Measurements from ENCODE around the gene FUS. TPM values are rescaled to one million over a fixed set of nuclear protein-coding genes. Genes with fewer than 3 reads are reported as not detected.
"Not testable (repeated sequence)": the region's sequence is repeated elsewhere in the genome, so short reads cannot be mapped to it uniquely, and the experiment has no call there.

FUS gene
- total RNA-seq, 1 donor from 2014 or later: 752 TPM

DNA sequence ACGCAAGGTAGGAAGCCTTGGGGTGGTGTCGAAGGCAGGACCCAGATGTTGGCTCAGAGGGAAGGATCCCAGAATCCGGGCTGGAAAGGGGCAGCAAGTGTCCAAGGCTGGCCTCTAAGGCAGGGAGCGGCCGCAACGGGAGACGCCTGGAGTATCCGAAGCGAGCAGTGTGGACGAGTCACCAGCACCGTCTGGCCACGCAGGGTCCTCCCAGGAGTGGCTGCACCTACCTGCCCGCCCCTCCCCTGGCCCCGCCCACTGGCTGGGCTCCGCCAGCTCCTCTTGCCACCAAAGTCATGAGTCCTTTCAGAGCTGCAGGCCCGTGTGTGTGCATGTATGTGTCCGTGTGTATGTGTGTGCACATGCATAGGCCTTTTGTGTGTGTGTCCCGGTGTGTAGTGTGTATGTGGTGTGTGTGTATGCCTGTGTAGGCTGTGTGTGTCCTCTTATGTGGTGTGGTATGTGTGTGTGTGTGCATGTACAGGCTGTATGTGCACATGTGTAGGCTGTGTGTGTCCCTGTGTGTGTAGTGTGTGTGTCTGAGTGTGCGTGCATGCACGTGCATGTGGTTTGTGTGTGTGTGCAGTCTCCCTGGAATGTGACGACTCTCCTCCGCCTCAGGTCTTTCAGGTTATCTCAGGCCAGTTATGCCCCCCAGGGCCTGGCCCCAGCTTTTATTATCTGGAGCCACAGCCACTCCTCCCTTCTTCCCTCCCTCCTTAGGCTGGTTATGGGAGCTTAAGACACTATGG, 44.2 kb upstream of the FUS start, which contains the start of gene PRSS8:
Gene PRSS8, minus strand, starts transcription at position 193 of the 752 bp plus-strand sequence. CDS start 229 bp downstream, outside the sequence.
- ChIA-PET POLR2A (interaction anchor here (0.5 to 1.4 kb wide), 4 partner anchors 18 to 180 kb away, joined by 3 to 7 read pairs (median 4); partner anchors contain the start of genes FUS, KAT8, ZNF646 and ZNF668), CTCF (interaction anchor here (1.2 kb wide), 1 partner anchor 16 kb away, joined by 3 read pairs; no protein-coding TSS in a partner anchor)
- ATAC-seq (ENCODE audit: low read depth): no peak
- peaks cover 27% of the 10 kb centered on the region for H3K36me3 Mint-ChIP-seq (ENCODE audit: low read depth)
- H3K9me3 Mint-ChIP-seq: no peaks in the 10 kb centered on the region
- no peaks in the 10 kb centered on the region for H3K27me3 Mint-ChIP-seq
- DNase-seq: no peak
- H3K4me1 Mint-ChIP-seq: no peaks in the 10 kb centered on the region
- TF ChIP-seq, protein P1, sequence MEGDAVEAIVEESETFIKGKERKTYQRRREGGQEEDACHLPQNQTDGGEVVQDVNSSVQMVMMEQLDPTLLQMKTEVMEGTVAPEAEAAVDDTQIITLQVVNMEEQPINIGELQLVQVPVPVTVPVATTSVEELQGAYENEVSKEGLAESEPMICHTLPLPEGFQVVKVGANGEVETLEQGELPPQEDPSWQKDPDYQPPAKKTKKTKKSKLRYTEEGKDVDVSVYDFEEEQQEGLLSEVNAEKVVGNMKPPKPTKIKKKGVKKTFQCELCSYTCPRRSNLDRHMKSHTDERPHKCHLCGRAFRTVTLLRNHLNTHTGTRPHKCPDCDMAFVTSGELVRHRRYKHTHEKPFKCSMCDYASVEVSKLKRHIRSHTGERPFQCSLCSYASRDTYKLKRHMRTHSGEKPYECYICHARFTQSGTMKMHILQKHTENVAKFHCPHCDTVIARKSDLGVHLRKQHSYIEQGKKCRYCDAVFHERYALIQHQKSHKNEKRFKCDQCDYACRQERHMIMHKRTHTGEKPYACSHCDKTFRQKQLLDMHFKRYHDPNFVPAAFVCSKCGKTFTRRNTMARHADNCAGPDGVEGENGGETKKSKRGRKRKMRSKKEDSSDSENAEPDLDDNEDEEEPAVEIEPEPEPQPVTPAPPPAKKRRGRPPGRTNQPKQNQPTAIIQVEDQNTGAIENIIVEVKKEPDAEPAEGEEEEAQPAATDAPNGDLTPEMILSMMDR (IDR thresholded peaks at IDR 0.05): no peak
- no peak within 1 kb of the TSS for H3K27ac Mint-ChIP-seq
- intact Hi-C loops (cut with micrococcal nuclease): no loop called here
- H3K4me3 Mint-ChIP-seq: no peak within 1 kb of the TSS

DNA sequence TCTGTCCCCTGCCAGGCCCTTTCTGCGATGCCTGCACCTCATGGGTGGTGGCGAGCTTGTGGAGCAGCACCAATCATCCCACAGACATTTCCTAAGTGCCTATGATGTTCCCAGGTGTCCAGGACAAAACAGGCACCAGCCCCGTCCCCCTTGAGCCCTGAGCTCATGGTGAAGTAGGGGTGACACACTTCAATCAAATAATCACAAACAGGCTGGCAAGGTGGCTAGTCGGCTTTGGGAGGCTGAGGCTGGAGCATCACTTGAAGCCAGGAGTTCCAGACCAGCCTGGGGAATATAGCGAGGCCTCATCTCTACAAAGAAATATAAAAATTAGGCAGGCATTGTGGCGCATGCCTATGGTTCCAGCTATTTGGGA, 43.7 kb upstream of the FUS start:
- ATAC-seq (ENCODE audit: low read depth) (no peak), DNase-seq (no peak)
- no peak overlapping the region for H3K4me3 Mint-ChIP-seq
- no peak overlapping the region for H3K27ac Mint-ChIP-seq
- no peaks in the 10 kb centered on the region for H3K27me3 Mint-ChIP-seq
- no peaks in the 10 kb centered on the region for H3K9me3 Mint-ChIP-seq
- TF ChIP-seq, protein P1 (IDR thresholded peaks at IDR 0.05): no peak
- ChIA-PET CTCF (no interaction called here), POLR2A (interaction anchor here (0.5 to 1.4 kb wide), 3 partner anchors 19 to 181 kb away, joined by 3 to 7 read pairs (median 6); partner anchors contain the start of genes FUS and KAT8)
- H3K36me3 Mint-ChIP-seq (ENCODE audit: low read depth): peaks cover 22% of the 10 kb centered on the region
- no peaks in the 10 kb centered on the region for H3K4me1 Mint-ChIP-seq
- intact Hi-C loops (cut with micrococcal nuclease): no loop called here

DNA sequence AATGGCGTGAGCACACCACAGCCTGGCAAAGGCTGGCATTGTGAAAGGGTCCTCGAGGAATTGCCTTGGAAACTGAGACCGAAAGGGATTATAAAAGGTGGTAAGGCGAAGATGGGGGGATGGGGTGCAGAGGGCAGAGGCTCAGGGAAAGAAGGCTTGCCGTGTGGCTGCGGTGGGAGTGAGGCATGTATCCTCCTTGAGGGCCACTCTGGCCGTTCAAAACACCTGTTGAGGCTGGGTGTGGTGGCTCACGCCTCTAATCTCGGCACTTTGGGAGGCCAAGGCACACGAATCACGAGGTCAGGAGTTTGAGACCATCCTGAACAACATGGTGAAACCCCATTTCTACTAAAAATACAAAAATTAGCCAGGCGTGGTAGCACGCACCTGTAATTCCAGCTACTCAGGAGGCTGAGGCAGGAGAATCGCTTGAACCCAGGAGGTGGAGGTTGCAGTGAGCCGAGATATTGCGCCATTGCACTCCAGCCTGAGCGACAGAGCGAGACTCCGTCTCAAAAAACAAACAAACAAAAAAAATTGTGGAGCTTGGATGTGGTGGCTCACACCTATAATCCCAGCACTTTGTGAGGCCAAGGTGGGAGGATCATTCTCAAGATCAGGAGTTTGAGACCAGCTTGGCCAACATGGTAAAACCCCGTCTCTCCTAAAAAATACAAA, 43.0 kb upstream of the FUS start:
- POLR2A ChIA-PET: interaction anchor here (0.9 to 1.4 kb wide), 3 partner anchors 16 to 43 kb away, joined by 3 to 6 read pairs (median 4); partner anchors contain the start of genes FUS and KAT8
- ATAC-seq (ENCODE audit: low read depth); DNase-seq; H3K4me1 Mint-ChIP-seq; H3K4me3 Mint-ChIP-seq; CTCF ChIA-PET; H3K9me3 Mint-ChIP-seq; H3K27me3 Mint-ChIP-seq; H3K27ac Mint-ChIP-seq; intact Hi-C loops (cut with micrococcal nuclease): not testable (repeated sequence)
- peaks cover 16% of the 10 kb centered on the region for H3K36me3 Mint-ChIP-seq (ENCODE audit: low read depth)

DNA sequence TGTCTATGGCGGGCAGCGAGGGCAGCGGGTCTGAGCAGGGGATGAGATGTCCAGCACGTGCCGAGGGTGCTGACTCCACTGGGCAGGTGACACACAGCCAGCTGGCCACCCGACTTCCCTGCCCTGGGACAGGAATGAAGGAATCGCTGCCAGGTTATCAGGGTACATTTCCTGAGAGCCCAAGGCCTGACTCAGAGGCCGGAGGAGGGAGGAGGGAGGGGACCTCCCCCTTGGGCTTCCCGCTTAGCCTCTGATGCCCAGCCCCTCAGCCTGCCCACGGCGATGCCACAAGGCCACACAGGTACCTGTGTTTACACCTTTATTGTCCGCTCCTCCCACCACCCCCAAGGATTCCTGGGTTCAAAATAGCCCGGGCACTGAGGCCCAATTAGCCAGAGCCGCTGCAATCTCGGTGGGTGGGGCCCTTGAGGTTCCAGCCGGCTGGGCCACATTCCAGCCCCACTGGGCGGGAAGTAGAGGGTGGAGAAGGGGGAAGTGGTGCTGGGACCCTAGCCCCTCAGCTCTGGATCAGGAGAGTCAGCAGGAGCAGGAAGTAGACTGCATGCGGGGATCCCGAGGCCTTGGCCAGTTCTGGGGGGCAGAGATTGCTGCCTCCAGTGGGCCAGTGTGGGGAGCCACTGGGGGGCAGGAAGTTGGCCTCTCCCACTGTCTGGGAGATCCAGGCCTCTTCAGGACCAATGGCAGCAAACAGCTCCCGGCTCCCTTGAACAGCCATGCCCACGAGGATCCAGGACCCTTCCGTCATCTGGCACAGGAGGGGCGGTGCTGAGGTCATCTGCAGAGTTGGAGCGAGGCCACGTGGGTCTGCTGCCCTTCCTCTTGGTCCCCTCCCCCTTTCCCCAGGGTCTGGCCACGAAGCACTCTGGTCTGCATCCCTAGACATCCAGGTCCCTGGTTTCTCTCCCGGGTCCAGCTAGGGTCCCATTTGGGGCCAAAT, 41.0 kb upstream of the FUS start:
- Mint-ChIP-seq H3K36me3 (ENCODE audit: low read depth) (no peaks in the 10 kb centered on the region), H3K4me1 (peaks cover 12% of the 10 kb centered on the region), H3K27me3 (no peaks in the 10 kb centered on the region), H3K9me3 (no peaks in the 10 kb centered on the region), H3K27ac (no peak overlapping the region), H3K4me3 (no peak overlapping the region)
- ATAC-seq (ENCODE audit: low read depth) (no peak), DNase-seq (no peak)
- ChIA-PET CTCF (no interaction called here), POLR2A (interaction anchor here (0.7 to 4.3 kb wide), 3 partner anchors 20 to 189 kb away, joined by 3 to 98 read pairs (median 10); partner anchors contain the start of genes KAT8, ZNF646 and ZNF668)
- intact Hi-C loops (cut with micrococcal nuclease): no loop called here
- TF ChIP-seq, protein P1 (IDR thresholded peaks at IDR 0.05): no peak

DNA sequence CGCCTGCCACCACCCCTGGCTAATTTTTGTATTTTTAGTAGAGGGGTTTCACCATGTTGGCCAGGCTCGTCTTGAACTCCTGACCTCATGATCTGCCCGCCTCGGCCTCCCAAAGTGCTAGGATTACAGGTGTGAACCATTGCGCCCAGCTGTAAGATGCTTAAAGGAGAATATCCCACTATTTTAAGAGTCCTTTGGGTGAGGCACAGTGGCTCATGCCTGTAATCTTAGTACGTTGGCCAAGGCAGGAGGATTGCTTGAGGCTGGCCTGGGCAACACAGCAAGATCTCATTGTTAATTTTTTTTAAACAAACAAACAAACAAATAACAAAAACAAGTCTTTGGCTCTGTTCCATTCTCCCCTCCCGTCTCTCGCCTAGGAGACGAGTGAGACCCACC, 38.9 kb upstream of the FUS start:
- not testable (repeated sequence) for H3K4me3 Mint-ChIP-seq; H3K27ac Mint-ChIP-seq; ATAC-seq (ENCODE audit: low read depth)

More for the DNA sequence above, 38.9 kb upstream of the FUS start:
- DNase-seq; H3K27me3 Mint-ChIP-seq; CTCF ChIA-PET; H3K9me3 Mint-ChIP-seq; intact Hi-C loops (cut with micrococcal nuclease); H3K36me3 Mint-ChIP-seq (ENCODE audit: low read depth): not testable (repeated sequence)
- POLR2A ChIA-PET: interaction anchor here (1.8 to 5.3 kb wide), 4 partner anchors 22 to 61 kb away, joined by 10 to 147 read pairs (median 55); partner anchors contain the start of genes FUS, KAT8, PYCARD and VKORC1
- peaks cover 12% of the 10 kb centered on the region for H3K4me1 Mint-ChIP-seq
